Activated CD8-positive, alpha-beta memory T cell treated with anti-CD3 and anti-CD28 coated beads for 48 hours (primary cell): ENCODE measurements around the gene MAPKAPK2.
"Not testable (repeated sequence)": the region's sequence is repeated elsewhere in the genome, so short reads cannot be mapped to it uniquely, and the experiment has no call there.

ENCODE experiments used
- DNase-seq, 3 experiments: peaks; one replicate each; pipeline ENCODE4 v3.0.0-alpha.2; 2020; ENCODE audit warnings: low read depth in 2 of 3, low spot score in 2 of 3

The MAPKAPK2 gene

GRCh38 chr1:206739411-206740076 lies 54.8 kb downstream of the MAPKAPK2 start:
- no peak for DNase-seq

- DNase-seq = no peak
These were observed 56.5 kb downstream of the MAPKAPK2 start for GRCh38 chr1:206741142-206741701.

DNA sequence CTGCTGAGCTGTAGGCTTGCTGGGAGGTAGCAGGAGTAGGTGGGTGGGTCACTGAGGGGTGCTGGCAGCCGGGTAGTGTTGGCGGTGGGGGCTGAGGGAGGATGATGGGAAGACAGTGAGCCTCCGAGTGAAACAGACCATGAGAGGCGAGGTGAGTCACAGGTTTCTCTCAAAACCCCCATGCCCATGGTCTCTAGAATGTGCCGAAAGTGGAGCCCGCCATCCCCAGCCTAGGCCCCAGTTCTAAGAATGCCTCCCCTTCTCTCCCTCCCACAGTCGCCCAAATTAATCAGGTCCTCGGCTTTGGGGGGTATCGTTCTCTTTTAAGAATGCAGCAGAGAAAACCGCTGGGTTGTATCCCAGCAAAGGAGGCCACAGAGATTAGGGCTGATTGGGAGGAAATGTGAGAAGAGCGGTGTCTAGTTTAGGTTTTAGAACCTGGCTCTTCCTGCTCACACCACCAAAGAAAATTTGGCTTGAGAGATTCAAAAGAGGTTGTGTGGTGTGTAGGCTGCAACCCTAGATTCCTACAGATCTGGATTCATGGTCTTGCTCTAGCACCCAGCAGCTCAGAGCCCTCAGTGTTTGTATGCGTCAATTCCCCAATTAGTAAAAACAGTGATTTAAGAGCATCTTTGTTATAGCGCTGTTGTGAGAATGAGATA lies 58.1 kb downstream of the MAPKAPK2 start:
- no peak for DNase-seq

DNA sequence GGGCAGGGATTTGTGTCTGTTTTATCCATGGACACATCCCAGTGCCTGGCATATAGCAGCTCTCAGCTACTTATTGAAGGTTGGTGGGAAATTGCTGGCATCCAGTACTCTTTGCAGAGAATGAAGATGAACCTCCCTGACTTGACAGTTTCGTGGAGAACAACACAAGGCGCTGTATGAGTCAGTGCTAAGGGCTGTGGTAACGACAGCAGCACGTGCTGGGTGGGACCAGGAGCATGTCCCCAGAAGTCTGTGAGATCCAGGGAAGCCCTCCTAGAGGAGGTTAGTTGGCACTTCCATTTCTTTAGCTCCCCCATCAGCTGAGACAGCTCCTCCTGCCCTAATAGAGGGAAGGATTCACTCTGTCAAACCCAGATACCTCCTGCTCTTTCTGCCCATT lies 60.0 kb downstream of the MAPKAPK2 start:
- no peak for DNase-seq

- no peak for DNase-seq
These were observed 60.6 kb downstream of the MAPKAPK2 start for GRCh38 chr1:206745301-206745700.

DNA sequence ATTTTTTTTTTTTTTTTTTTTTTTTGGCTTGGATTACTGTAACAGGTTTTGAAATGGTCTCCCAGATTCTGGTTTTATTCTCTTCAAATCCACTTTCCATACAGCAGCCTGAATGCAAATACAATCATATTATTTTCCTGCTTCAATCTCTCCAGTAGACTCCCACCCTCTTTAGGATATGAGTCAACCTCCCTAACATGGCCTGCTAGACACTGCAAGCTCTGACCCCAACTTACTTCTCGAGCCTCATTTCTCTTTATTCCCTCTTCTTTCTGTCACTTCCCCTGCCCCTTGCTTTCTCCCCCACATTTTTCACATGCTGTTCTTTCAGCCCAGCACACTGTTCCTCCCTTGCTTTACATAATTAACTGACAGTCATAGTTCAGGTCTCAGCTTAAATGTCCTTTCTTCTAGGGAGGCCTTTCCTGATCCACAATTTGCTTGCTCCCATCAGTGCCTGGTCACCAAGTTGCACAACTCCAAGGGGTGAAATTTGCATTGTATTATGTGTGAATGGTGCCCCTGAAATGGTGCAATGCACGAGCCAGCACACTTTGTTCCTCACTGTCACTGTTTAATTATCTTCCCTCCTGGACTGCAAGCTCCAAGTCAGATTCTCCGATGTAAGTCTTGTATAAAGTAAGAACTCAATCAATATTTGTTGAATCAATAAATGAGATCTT lies 63.8 kb downstream of the MAPKAPK2 start:
- no peak for DNase-seq

GRCh38 chr1:206751891-206752290 lies 67.2 kb downstream of the MAPKAPK2 start:
- DNase-seq = no peak

- DNase-seq = no peak
These were observed 67.8 kb downstream of the MAPKAPK2 start for GRCh38 chr1:206752481-206752880.

DNA sequence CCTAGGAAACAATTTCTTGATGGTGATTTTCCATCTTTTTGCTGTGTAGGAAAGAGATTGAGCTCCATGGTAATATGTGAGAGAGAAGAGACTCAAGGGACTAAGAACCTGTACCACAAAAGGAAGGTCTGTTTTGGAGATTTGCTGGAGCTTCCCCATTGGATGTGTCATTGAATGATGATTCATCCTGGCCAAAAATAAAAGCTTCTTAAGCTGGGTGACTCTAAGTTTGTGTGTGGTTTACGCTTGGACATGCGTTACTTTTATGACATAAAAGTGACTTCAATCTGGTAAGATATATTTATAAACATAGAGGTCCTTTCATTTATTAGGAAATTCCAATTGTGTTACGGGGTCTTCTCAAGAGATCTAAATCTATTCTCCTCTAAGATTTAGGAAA lies 68.4 kb downstream of the MAPKAPK2 start:
- no peak for DNase-seq

DNA sequence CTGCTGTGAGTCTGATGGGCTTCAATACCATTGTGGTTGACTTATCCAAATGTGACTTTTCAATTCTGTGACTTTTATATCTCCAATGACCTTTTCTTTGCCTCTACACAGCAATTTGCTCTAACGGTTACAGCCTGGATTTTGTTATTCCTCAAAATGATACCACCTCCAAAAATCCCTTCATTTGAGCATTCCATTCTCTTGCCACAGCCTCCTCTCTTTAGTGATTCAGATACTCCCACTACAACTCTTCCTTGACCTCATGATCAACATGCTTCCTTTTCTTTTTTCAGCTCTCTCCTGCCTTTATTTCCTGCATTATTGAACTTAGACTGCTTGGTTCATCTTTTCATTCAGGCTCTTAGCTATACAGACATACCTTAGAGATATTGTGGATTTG lies 69.3 kb downstream of the MAPKAPK2 start:
- no peak for DNase-seq

DNA sequence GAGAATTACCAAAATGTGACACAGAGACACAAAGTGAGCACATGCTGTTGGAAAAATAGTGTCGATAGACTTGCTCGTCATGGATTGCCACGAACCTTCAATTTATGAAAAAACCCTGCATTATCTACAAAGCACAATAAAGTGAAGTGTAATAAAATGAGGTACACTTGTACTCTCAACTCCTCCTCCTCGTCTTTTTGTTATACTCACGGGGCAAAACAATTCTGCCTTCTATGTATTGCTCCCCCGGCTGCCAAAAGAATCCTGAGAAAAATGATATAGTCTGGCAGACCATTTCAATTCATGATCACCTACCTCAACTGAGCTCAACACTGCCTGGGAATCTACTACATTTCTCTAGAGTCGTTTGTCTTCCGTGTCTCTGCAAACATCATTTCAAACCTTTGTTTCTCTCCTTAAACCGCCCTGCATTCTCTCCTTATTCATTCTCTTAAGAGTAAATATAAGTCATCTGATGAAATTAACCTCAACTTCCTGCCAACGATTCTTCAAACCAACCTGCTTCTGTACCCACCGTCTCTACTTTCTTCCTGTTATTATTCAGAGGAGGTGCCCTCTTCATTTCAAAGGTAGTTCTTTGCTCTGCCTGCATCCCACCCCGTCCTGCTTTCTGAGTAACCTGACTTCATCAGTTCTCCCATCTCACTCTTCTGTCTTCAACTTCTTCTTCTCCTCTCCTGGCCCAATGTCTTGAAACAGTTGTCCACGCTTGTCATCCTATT lies 73.0 kb downstream of the MAPKAPK2 start:
- no peak for DNase-seq

DNA sequence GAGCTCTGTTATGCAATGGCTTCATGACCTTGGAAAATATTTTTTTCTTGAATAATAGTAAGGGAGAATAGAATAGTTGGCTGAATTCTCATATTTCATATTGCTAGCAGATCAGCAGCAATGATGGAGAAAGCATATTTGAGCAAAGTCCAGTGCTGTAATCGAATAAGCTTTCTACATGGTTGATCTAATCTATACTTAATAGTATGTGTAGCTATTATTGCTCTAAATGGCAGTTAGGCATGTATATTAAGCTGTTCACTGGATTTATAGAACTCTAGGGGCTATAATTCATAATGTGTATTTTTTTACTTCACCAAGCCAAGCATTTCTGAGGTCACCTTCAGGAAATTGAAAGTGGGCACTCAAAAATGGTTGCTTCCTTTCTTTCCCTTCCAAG lies 75.9 kb downstream of the MAPKAPK2 start:
- DNase-seq = no peak

GRCh38 chr1:206761159-206761768 lies 76.6 kb downstream of the MAPKAPK2 start:
- no peak for DNase-seq

DNA sequence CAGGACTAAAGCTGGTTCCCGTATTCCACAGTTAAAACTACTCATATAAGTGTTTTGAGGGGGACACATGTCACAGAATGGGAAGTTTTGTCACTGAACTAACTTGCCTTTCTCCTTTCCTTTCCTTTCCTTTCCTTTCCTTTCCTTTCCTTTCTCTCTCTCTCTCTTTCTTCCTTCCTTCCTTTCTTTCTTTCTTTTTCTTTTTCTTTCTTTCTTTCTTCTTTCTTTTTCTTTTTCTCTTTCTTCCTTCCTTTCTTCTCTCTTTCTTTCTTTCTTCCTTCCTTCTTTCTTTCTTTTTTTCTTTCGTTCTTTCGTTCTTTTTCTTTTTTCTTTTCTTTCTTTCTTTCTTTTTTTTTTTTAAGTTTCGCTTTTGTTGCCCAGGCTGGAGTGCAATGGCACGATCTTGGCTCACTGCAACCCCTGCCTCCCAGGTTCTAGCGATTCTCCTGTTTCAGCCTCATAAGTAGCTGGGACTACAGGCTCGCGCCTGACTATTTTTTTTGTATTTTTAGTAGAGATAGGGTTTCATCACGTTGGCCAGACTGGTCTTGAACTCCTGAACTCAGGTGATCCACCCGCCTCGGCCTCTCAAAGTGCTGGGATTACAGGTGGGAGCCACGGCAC lies 78.1 kb downstream of the MAPKAPK2 start:
- DNase-seq = not testable (repeated sequence)

DNA sequence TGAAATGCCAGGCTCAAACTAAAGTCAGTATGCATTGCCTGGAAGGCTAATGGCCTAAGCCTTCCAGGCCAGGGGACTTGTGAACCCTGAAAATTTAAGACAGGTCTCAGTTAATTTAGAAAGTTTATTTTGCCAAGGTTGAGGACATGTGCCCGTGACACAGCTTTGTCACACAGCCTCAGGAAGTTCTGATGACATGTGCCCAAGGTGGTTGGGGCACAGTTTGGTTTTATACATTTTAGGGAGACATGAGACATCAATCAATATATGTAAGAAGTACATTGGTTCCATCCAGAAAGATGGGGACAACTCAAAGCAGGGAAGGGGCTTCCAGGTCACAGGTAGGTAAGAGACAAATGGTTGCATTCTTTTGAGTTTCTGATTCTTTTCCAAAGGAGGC lies 81.1 kb downstream of the MAPKAPK2 start:
- DNase-seq = not testable (repeated sequence)

DNA sequence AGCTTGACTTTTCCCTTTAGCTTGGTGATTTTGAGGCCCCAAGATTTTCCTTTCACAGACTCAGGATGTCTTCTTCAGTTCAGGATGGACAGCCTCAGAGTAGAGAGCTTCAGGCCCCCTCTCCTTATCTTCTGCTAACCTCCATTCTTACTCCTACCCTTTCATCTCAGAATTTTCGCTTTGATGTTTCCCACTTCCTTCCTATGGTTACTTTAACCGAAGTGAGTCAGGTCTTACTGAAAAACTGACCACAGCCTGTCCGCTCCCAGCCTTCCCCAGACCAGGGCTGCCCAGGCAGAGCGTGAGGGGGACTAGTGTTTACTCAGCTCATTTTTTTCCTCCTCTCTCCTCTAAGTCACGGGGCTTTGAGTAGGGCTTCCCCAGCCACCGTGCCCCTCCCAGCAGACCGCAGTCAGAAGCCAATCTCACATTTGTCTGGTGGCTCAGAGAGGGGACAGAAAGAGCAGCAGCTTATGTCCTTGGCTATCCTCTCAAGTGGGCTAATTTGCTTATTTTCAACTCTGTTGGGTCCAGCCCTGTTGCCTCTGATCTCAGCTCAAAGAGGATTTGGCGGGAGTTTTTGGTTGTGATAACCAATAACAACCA lies 81.6 kb downstream of the MAPKAPK2 start:
- peak in 1 of 3 experiments; percentile 55 for DNase-seq

- no peak for DNase-seq
These were observed 84.0 kb downstream of the MAPKAPK2 start for GRCh38 chr1:206768472-206769303.

DNA sequence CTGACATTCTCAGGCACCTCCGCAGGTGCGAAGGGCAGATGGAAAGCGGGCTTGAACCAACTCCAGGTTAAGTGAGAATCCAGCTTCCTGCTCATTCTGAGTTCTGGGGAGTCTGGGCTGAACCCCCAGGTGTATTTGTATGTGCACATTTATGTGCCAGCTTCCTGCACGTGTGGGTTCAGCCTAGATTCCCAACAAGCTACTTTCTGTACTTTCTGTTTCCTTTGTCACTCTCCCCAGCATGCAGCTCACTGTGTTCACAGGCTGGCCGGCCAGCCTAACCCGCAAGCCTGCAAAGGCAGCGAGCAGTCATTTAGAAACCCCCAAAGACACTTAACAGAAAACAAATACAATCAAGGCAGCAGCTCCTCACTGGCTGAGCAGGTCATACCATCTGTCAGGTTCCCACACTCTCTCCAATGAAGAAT lies 84.6 kb downstream of the MAPKAPK2 start:
- peak in 1 of 3 experiments; percentile 54 for DNase-seq
